GM21717 (cell line): ENCODE results near the gene UBXN2A.

Source experiments
- ATAC-seq: cut with Tn5 transposase; IDR thresholded peaks from one replicate; pipeline ENCODE4 v1.9.1; 2021; ENCODE audit warnings: mild to moderate bottlenecking, moderate library complexity; ENCODE audit not compliant: unreplicated experiment

Gene UBXN2A, protein sequence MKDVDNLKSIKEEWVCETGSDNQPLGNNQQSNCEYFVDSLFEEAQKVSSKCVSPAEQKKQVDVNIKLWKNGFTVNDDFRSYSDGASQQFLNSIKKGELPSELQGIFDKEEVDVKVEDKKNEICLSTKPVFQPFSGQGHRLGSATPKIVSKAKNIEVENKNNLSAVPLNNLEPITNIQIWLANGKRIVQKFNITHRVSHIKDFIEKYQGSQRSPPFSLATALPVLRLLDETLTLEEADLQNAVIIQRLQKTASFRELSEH

DNA sequence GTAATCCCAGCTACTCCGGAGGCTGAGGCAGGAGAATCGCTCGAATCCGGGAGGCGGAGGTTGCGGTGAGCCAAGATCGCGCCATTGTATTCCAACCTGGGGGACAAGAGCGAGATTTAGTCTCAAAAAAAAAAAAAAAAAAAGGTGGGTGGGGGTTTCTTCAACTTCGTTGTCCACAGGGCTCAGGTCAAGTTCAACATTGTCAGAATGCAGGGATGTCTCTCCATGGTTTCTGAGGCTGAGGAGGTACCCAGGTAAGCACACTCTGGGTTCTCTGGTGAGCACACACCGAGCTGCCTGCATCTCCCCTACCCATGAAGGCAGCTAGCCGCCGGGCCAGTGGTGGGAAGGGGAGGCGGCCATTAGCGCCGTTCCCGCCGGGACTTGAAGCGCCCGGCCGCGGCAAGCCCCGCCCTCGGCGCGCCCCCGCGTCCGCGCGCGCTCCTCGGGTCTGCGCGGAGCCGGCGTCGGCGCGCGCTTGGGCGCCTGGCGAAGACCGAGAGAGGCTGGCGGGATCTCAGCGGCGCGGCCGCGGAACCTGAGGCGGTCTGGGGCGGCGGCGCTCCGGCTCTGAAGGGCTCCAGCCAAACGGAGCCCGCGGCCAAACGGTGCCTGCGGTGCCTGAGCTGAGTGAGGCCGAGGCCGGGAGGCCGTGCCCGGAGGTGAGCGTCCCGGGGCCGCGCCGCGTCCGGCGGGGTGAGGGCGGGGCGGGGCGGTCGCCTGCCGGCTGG is at the start of gene UBXN2A:
UBXN2A (plus strand) TSS at position 477 of the 731 bp plus-strand sequence. CDS start 17,852 bp downstream, outside the sequence.
- peak; percentile 68 for ATAC-seq

GRCh38 chr2:23900133-23900532 is 40.1 kb upstream of the UBXN2A start:
- ATAC-seq = no peak

GRCh38 chr2:23900541-23901322 is 39.5 kb upstream of the UBXN2A start:
- no peak for ATAC-seq

GRCh38 chr2:23901966-23902846 is 38.1 kb upstream of the UBXN2A start:
- ATAC-seq = no peak

DNA sequence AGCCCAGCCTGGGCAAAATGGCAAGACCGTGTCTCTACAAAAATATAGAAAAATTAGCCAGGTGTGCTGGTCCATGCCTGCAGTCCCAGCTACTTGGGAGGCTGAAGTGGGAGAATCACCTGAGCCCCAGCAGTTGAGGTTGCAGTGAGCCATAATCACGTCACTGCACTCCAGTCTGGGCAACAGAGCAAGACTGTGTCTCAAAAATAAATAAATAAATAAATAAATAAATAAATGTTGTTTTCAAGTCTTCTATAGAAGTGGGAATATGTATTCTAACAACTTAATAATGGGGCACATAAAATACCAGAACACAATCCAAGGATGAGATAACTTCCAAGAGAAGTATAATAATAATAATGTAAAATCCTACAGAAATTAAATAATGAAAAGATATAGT is 37.2 kb upstream of the UBXN2A start:
- ATAC-seq = no peak

- ATAC-seq = no peak
Measured at GRCh38 chr2:23904215-23904614, 36.0 kb upstream of the UBXN2A start.

DNA sequence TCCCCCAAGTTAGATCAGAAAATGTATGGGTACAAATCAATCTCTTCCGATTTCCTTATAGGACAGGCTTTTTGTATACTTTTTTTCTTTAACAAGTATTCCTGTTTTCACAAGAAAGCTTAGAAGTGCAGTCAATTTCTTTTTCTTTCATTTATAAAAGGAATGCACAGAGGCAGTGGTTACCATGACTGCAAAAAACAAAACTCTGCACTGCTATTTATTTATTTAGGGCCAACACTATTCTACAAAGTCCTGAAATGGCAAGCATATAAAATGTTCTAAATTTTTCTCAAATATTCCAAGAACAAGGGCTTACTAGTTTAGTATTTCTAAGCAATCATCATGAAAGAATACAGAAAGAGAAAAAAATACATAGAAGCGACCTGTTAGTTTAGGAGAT is 35.6 kb upstream of the UBXN2A start:
- ATAC-seq = no peak

GRCh38 chr2:23905155-23905554 is 35.1 kb upstream of the UBXN2A start:
- no peak for ATAC-seq

DNA sequence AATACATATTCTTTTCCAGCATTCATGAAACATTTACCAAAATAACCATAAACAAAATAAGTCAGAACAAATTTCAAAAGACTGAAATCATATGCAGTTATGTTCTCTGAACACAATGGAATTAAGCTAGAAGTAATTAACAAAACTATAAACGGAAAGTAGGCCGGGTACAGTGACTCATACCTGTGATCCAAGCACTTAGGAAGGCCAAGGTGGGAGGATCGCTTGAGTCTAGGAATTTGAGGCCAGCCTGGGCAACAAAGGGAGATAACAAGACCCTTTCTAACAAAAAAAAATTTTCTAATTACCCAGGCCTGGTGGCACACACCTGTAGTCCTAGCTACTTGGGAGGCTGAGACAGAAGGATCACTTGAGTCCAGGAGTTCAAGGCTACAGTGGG is 28.2 kb upstream of the UBXN2A start:
- no peak for ATAC-seq

DNA sequence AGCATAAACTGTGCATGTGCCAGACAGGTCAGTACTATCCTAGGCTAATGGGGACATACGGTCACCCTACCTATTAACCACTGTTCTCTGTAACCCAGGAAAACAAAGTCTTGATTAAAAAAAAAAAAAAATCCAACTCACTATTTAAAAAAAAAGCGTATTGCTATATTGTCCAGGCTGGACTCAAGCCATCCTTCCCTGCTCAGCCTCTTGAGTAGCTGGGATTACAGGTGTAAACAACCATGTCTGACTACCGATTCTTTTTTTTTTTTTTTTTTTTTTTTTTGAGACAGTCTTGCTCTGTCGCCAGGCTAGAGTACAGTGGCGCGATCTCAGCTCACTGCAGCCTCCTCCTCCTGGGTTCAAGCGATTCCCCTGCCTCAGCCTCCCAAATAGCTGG is 24.9 kb upstream of the UBXN2A start:
- ATAC-seq = no peak

DNA sequence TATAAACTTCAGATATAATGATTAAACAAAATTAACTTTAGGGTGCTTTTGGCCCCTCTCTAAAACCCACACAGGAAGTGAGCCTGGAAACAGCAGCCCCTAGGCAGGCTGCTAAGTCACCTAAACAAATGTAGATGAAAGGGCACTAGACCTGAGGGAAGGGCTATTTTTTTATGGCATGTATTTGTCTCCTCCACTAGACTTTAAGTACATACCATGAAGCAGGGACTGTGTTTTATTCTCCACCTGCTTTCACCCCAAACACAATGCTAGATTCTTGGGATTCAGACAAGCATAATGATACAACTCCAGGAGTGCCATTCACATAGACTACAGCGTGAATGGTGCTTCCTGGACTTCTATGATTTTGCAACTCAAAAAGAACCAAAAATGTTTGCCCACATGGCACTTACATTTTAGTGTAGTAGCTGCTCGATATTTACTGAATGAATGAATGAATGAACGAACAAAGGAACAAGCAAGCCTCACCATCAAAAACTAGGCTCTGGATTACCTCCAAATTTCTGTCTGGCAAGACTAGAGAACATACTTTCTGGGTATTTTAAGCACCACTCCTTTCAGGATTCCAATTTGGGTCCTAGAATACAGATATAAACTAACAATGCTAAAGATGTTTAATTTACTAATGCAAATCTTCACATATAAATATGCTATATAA is 23.4 kb upstream of the UBXN2A start:
- no peak for ATAC-seq

- ATAC-seq = no peak
Measured at GRCh38 chr2:23918837-23919489, 21.3 kb upstream of the UBXN2A start.

DNA sequence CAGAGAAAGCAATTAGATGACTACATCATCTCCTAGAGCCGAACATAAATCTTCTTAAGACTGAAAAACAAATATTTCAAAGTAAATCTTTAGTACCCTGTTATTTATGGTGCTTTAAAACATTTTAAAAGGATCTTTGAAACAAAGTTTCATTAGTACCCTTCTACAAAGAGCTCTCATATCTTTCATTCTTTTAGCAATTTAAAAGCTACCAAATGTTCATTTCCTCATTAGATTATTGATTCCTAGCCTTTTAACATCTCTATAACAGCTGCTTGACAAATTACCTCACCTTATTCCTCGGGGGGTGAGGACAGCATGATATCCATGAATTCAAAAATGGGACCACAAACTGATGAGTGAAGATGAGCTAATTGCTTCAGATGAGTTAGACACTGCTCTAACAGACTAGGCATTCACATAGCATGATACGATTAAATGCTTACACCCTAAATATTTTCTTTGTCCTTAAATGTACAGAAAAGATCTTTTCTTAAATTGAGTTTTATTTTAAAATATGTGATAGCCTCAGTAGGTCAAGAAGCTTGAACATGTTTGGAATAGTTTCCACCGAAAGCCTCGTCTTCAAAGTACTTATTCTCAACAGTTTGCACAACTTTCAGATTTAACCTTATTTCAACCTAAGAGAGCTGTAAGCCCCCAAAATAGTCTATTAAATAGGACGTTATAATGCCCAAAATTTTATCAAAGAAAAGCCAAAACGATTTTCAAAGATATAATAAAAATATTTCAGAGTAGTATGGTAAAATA is 15.5 kb upstream of the UBXN2A start:
- no peak for ATAC-seq

GRCh38 chr2:23925702-23926289 is 14.5 kb upstream of the UBXN2A start:
- ATAC-seq = peak; percentile 67

- ATAC-seq = peak; percentile 28
Measured at GRCh38 chr2:23926290-23926749, 13.9 kb upstream of the UBXN2A start.

GRCh38 chr2:23926750-23927571 is 13.3 kb upstream of the UBXN2A start, which contains the start of gene ATAD2B:
TSS of gene ATAD2B (minus strand) at chr2:23927123. CDS start at chr2:23926770, 353 bp downstream.
- ATAC-seq = peak; percentile 72

- ATAC-seq = no peak
Measured at GRCh38 chr2:23934259-23934658, 6.0 kb upstream of the UBXN2A start.
